Breast epithelium (tissue), 4 donors: ENCODE results near the gene SMARCA4. TPM values are rescaled to one million over a fixed set of nuclear protein-coding genes. Genes with fewer than 3 reads are reported as not detected.

ENCODE experiments used
- DNase-seq, 2 donors: peaks; one replicate each; pipeline ENCODE4 v3.0.0-alpha.2; 2019; ENCODE audit warnings: low spot score in 2 of 2
- H3K27ac ChIP-seq, 2 donors: fragments of 200-600 bp; sonication (generic) in 1 of 2; one replicate each; pipeline ENCODE4 v1.5.1; 2016 to 2019; ENCODE audit warnings: mild to moderate bottlenecking in 1 of 2
- H3K27me3 ChIP-seq, 2 donors: fragments of 200-600 bp; sonication (generic) in 1 of 2; one replicate each; pipeline versions ENCODE4 v1.5.1 to v1.6.0; 2017 to 2019; ENCODE audit warnings: control low read depth in 1 of 2, mild to moderate bottlenecking in 1 of 2
- H3K36me3 ChIP-seq: fragments of 200-600 bp; one replicate; pipeline ENCODE4 v1.5.1; 2019
- H3K4me1 ChIP-seq, 2 donors: fragments of 200-600 bp; sonication (generic); one replicate each; pipeline ENCODE4 v1.5.1; 2016 to 2019; ENCODE audit warnings: control low read depth in 1 of 2
- H3K4me3 ChIP-seq, 3 donors: fragments of 200-600 bp; sonication (generic); 1 replicate in 2 of 3; 2 replicates in 1 of 3; pipeline ENCODE4 v1.5.1; 2016 to 2019; ENCODE audit warnings: mild to moderate bottlenecking in 3 of 3, moderate library complexity in 2 of 3
- H3K9me3 ChIP-seq, 2 donors: fragments of 200-600 bp; sonication (generic) in 1 of 2; one replicate each; pipeline ENCODE4 v1.5.1; 2016 to 2019; ENCODE audit warnings: control low read depth in 1 of 2
- CTCF ChIP-seq, 3 donors: fragments of 450-650 bp; IDR thresholded peaks; one replicate each; pipeline ENCODE4 v1.5.1; 2016 to 2017; ENCODE audit warnings: antibody characterized with exemption in 3 of 3, mild to moderate bottlenecking in 3 of 3, moderate library complexity in 3 of 3
- POLR2A ChIP-seq: fragments of 450-650 bp; IDR thresholded peaks from one replicate; pipeline ENCODE4 v1.6.1; 2016; ENCODE audit warnings: antibody characterized with exemption, mild to moderate bottlenecking, moderate library complexity
- POLR2AphosphoS5 ChIP-seq, 3 donors: sonication (generic); formaldehyde crosslinking; IDR thresholded peaks; one replicate each; pipeline ENCODE4 v1.6.1; 2017; ENCODE audit warnings: antibody characterized with exemption in 3 of 3
- intact Hi-C: fragments of 100-400 bp; cut with DNase I; formaldehyde crosslinking; loops from one replicate; pipeline ENCODE4 v1.15.1; 2023; ENCODE audit warnings: low total_unique reads
- total RNA-seq, 3 donors: library from RNA; depleted of rRNA; stranded (reverse); fragments of >200 nt; gene quantifications; one replicate each; pipeline ENCODE4 v1.1.0, GENCODE V29; 2016

The SMARCA4 gene
- total RNA-seq, 3 donors from 2014 or later, result 36.8 to 78.3 (median 72.4) TPM

- Histone ChIP-seq H3K4me1 (peaks cover 0 to 3% of the 10 kb centered on the region in 2 donors), H3K9me3 (no peaks in the 10 kb centered on the region), H3K27me3 (no peaks in the 10 kb centered on the region), H3K4me3 (no peak overlapping the region), H3K36me3 (no peaks in the 10 kb centered on the region), H3K27ac (peak overlapping the region in 1 of 2 donors; percentile 1)
- TF ChIP-seq POLR2A, result no peak
- no peak for TF ChIP-seq CTCF (IDR thresholded peaks at IDR 0.05)
- no peak for TF ChIP-seq POLR2AphosphoS5 (IDR thresholded peaks at IDR 0.05)
- DNase-seq, result no peak
- intact Hi-C loops, result no loop called here
These were observed 77.7 kb downstream of the SMARCA4 start for GRCh38 chr19:11038511-11038910.

GRCh38 chr19:11041194-11041593 lies 80.4 kb downstream of the SMARCA4 start:
- DNase-seq, result no peak
- no peaks in the 10 kb centered on the region for H3K27me3 ChIP-seq
- TF ChIP-seq CTCF (IDR thresholded peaks at IDR 0.05), result no peak
- no peak for TF ChIP-seq POLR2A
- TF ChIP-seq POLR2AphosphoS5 (IDR thresholded peaks at IDR 0.05), result no peak
- no peak overlapping the region for H3K4me3 ChIP-seq
- intact Hi-C loops, result no loop called here
- H3K36me3 ChIP-seq, result no peaks in the 10 kb centered on the region
- peak overlapping the region; percentile 83 to 87 for H3K27ac ChIP-seq
- H3K9me3 ChIP-seq, result no peaks in the 10 kb centered on the region
- H3K4me1 ChIP-seq, result no peaks in the 10 kb centered on the region

GRCh38 chr19:11041966-11042627 lies 81.3 kb downstream of the SMARCA4 start:
- H3K4me3 ChIP-seq, result no peak overlapping the region
- intact Hi-C loops, result no loop called here
- TF ChIP-seq POLR2A (no peak), POLR2AphosphoS5 (IDR thresholded peaks at IDR 0.05) (peak in 1 of 3 donors; percentile 23), CTCF (IDR thresholded peaks at IDR 0.05) (no peak)

GRCh38 chr19:11044431-11044830 lies 83.6 kb downstream of the SMARCA4 start:
- H3K9me3 ChIP-seq, result no peaks in the 10 kb centered on the region
- intact Hi-C loops, result no loop called here
- H3K4me3 ChIP-seq, result no peak overlapping the region
- no peaks in the 10 kb centered on the region for H3K27me3 ChIP-seq
- no peaks in the 10 kb centered on the region for H3K4me1 ChIP-seq
- no peaks in the 10 kb centered on the region for H3K36me3 ChIP-seq
- no peak overlapping the region for H3K27ac ChIP-seq
- TF ChIP-seq POLR2A (no peak), CTCF (IDR thresholded peaks at IDR 0.05) (no peak), POLR2AphosphoS5 (IDR thresholded peaks at IDR 0.05) (no peak)
- no peak for DNase-seq

More at GRCh38 chr19:11041966-11042627, 81.3 kb downstream of the SMARCA4 start:
- Histone ChIP-seq H3K4me1 (no peaks in the 10 kb centered on the region), H3K27ac (peak overlapping the region; percentile 83 to 87), H3K27me3 (no peaks in the 10 kb centered on the region), H3K36me3 (no peaks in the 10 kb centered on the region), H3K9me3 (no peaks in the 10 kb centered on the region)
- peak; percentile 67 to 76 for DNase-seq

GRCh38 chr19:11045536-11045935 lies 84.7 kb downstream of the SMARCA4 start:
- DNase-seq, result no peak
- TF ChIP-seq POLR2AphosphoS5 (IDR thresholded peaks at IDR 0.05) (no peak), CTCF (IDR thresholded peaks at IDR 0.05) (no peak), POLR2A (no peak)
- Histone ChIP-seq H3K9me3 (no peaks in the 10 kb centered on the region), H3K36me3 (no peaks in the 10 kb centered on the region), H3K27me3 (no peaks in the 10 kb centered on the region), H3K27ac (no peak overlapping the region), H3K4me1 (no peaks in the 10 kb centered on the region), H3K4me3 (no peak overlapping the region)
- intact Hi-C loops, result no loop called here
